NCI-H2227 (cell line): Measurements from ENCODE around the gene SERGEF.
A peak's percentile ranks its signal among the peaks of the same experiment; 100 is the strongest.
"Not testable (repeated sequence)": the region's sequence is repeated elsewhere in the genome, so short reads cannot be mapped to it uniquely, and the experiment has no call there.

Source experiments
- DNase-seq: peaks from one replicate; lab custom pipeline; 2025; ENCODE audit not compliant: unreplicated experiment; lab: John Stamatoyannopoulos, UW

SERGEF gene

DNA sequence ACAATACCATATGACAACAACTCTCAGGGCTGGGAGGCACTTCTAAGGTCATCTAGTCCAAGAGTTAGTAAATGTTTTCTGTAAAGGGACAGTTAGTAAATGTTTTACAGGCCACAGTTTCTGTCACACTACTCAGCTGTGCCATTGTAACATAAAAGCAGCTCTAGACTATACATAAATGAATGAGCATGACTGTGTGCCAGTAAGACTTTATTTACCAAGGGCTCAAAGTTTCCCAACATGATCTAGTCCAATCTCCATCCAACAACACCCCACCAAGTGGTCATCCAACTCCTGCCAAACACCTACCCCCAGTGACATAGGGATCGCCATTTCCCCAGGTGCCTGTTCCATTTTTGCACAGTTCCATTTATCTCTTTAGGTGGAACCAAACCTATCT lies 12.1 kb downstream of the SERGEF start:
- no peak for DNase-seq

DNA sequence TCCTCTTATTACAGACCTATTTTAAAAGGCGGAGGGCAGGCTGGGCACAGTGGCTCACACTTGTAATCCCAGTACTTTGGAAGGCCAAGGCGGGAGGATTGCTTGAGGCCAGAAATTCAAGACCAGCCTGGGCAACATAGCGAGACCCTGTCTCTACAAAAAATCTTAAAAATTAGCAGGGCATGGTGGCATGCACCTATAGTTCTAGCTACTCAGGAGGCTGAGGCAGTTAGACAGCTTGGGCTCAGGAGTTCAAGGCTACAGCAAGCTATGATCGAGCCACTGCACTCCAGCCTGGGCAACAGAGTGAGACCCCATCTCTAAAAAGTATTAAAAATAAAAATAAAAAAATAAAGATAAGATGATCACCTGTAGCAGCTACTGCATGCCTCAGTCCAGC lies 12.7 kb downstream of the SERGEF start:
- not testable (repeated sequence) for DNase-seq

GRCh38 chr11:17992916-17993315 lies 19.9 kb downstream of the SERGEF start:
- DNase-seq: no peak

DNA sequence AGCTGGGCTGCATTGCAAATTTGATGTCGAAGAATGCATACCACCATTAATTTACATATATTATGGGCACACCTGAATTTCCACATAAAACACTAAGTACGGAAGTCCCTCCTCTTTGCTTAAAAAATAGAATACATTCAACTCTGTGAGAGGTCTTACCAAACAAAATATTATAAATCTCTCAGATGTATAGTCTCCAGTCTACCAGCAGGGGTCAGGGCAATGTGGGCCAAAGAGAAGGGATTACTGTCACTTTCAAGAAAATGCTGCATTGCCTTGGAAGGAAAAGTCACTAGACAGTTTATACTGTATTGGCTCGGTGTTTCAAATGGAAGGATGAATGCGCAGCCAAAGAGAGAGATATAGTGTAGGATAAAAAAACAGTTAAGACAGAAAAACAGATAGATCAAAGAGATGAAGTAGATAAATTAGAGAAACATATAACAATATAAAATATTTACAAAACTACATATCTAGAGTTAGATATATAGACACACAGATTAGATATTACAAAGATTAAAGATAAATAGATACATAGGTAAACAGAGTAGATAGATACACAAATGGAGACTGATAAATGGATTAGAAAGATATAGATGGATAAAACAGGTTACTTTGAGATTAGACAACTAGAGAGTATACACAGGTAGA lies 20.9 kb downstream of the SERGEF start:
- peak; percentile 60 for DNase-seq

GRCh38 chr11:17989306-17989705 lies 23.5 kb downstream of the SERGEF start:
- DNase-seq: no peak

DNA sequence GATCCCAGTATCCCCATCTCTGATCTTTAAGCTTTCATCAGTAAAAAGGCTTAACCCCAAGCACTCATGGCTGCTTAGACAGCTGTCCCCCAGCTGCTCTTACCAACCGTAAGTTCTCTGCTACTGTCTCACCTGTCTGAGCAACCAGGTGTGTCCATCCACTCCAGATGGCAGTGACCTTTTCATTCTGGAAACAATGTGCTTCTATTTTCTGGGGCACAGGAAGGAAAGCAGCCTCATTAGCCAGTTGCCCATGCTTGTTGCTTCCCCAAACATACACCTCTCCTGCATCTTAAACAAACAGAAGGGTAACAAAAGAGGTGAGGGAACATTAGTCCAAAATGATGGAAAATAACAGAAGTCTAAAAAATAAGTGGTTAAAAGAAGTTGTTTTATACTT lies 24.4 kb downstream of the SERGEF start:
- DNase-seq: no peak

GRCh38 chr11:17987826-17988225 lies 25.0 kb downstream of the SERGEF start:
- DNase-seq: no peak

GRCh38 chr11:17986711-17987220 lies 26.1 kb downstream of the SERGEF start:
- DNase-seq: no peak

DNA sequence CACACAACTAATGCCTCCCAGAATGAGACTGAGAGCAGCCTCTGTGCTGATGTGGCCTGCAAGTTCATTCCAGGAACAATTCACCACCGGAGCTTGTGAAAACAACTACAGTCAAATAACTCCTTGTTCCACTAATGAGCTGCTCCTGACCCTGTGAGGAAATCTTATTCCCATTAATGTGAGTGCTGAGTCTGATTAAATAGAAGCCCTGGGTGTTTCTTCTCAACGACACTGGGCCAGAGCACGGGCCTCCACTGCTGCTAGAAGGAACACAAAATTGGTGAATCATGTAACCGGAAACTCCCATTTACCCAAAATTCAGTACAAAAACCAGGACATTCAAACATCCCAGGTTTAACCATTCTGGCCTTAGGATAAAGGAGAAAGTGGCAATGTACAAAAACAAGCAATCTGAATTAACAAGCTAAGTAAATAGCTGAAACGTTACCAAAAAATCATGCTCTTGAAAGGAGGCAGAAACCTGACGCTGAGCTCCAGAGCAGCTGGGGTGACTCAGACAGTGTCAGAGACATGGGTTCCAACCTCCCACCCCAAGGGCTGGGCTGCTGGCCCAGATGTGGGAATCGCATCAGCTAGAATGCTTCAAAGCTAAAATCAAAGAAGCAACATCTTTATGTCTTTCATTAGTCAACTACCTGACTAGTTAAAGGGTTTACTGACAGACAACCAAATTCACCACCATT lies 26.7 kb downstream of the SERGEF start:
- DNase-seq: no peak

DNA sequence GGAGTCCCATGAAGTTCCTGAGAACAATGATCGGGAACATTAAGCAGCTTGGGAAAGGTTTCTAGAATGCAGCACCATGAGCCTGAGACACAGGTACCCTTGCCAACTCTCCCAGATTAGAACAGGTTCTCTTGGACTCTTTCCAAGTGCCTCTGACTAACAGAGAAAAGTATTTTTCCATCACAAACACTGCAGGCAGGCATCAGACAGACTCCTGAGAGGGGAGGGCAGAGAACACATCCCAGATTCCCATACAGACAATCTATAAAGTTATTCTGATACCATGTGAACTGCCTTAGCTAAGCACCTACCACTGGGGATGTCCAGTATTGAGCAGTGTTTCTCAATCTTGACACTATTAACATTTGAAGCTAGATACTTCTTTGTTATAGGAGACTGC lies 27.3 kb downstream of the SERGEF start:
- no peak for DNase-seq

DNA sequence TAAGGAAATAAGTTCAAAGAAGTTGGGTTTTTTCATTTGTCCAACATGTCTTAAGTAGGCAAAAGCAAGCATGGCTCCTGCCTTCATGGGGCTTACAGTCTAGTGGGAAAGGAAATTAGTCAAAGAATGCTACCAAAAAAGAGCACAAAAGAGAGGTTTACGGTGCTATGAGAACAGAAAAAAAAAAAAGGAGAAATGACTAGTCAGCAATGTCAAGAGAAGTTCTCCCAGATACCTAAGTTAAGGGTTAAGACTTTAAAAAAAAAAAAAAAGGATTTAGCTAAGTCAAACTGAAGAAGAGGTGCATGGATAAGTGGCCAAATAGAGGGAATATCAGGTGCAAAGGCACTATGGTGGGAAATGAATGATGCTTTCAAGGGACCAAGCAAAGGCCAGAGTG lies 29.3 kb downstream of the SERGEF start:
- DNase-seq: no peak

DNA sequence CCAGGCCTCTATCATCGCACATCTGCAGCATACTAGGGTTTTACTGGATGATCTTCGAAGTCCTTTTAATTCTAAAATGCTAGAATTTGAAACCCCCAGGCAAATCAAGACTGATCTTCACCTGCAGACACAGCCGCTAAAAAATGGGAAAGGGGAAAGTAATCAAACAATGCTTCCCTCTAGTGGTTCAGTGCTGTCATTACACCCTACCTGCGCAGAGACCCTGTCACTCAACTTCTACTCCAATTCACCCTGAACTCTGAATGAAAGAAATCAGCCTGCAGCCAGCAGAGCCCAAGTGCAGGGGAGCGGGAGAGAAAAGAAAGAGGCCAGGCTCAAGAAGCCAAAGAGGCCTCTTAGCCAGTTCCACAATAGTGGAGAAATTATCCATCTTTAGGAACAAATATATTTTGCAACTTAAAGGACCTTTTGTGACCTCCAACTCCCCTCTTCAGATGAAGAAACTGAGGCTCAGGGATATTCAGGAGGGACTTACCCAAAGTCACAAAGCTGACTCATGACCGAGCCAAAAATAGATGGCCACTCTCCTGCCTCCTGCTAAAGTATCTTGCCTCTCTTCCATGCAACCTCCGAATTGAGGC lies 33.0 kb downstream of the SERGEF start:
- peak; percentile 65 for DNase-seq

- DNase-seq: peak; percentile 43
Observed at GRCh38 chr11:17978553-17979287, 34.1 kb downstream of the SERGEF start.

DNA sequence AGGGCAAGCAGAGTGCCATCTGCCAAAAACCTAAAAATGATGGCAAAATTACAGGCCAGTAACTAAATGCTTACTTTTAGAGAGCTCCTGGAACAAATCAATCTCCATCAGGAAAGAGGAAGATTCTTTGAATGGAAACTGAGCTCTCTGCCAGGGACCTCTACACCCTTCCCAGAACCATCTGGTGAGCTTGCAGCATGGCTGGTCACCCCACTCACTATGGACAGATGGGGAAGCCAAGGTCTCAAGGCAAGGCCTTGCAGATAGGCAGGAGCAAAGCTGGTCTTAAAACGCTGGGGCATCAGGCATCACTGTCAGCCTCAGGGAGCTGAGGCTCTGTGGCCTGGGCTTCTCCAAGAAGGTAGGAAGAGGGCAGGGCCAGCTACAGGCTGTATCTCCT lies 36.2 kb downstream of the SERGEF start:
- no peak for DNase-seq

DNA sequence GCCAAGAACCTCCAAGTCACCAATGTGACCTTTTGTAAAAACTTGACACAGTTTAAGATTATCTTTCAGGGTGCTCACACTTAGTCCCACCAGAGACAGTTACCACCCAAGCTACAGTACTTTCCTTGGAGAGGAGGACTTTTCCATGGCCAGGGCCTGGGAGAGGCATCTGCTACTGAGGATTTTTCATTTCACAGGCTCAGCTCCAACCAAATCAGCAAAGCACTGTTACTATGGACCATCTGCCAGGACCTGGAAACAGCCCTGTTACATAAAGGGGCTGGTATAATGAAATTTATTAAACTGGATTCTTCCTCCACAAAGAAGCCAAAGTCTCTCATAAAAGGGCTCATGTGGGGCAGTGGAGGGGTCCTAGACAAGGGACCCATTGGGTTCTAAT lies 38.6 kb downstream of the SERGEF start:
- no peak for DNase-seq

- peak; percentile 70 for DNase-seq
Observed at GRCh38 chr11:17972987-17973386, 39.9 kb downstream of the SERGEF start.

DNA sequence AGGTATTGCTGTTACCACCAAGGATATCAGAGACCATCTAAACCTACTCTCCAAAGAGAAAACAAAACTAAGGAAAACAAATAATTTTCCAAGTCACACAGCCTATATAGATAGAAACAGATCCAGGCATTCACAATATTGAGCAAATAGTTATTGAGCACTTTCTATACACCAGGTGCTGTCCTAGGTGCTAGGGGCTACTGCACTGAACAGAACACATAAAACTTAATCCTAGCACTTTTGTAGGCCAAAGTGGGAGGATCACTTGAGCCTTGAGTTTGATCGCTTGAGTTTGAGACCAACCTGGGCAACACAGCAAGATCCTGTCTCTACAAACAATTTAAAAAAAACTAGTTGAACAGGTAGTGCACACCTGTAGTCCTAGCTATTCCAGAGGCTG lies 44.6 kb downstream of the SERGEF start:
- no peak for DNase-seq

GRCh38 chr11:17967661-17968060 lies 45.2 kb downstream of the SERGEF start:
- no peak for DNase-seq

- no peak for DNase-seq
Observed at GRCh38 chr11:17960091-17960490, 52.8 kb downstream of the SERGEF start.

DNA sequence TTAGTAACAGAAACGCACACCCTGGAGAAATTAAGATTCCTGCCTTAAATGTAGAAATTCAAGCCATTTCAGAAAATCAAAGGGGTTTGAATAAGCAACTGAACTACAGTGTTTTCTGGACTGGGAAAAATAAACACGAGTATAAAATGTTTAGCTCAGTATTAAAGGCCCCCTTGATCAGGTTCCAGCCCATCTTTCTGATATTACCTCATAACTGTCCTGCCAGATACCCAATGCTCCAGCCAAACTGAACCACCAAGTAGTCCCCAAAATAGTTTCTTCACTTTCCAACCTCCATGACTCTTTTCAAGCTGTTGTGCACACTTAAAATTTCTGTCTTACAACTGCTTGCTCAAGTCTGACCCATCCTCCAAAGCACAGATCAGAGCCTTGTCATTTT lies 54.4 kb downstream of the SERGEF start:
- DNase-seq: no peak

DNA sequence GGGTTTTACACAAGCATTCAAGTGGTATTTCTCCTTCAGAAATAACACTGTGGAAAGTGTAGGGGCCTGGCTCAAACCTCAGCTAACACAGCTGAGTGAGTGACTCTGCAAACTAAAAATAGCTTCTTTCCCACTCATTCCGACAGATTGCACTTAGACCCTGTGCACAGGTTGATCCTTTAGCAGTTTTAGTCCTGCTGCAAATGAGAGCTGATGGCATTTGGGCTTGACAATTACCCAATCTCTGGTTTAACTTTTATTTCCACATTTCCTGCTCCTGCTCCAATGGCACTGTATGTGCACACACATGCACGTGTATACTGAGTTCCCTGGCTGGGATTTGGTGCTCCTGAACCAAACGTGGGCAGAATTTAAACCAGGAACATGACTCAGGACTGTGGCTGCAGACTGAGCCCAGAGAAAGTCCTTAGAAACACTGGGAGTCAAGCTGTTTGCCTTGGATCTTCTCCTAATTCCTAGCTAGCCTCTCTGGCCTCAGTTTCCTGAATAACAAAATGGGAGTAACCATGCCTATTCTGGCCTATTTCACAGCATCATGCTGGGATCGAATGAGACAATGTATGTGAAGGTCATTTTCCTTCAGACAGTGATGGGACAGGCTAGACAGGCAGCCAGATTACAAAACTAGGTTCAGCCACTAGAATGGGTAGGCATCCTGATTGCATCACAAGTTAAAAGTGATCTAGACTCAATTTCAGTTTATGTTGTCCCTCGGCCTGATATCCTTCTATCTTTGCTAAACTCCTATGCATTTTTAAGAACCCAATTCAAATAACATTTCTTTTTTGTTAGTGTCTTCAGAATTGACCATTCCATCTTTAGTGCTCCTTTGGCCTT lies 58.2 kb downstream of the SERGEF start:
- DNase-seq: no peak
